H9 (cell line): ENCODE measurements around the gene VAV3. TPM values are rescaled to one million over a fixed set of nuclear protein-coding genes. Genes with fewer than 3 reads are reported as not detected.

Experiments used
- DNase-seq: peaks from one replicate; pipeline ENCODE4 v3.0.0-alpha.2; 2017
- H2AFZ ChIP-seq: one replicate; pipeline ENCODE4 v1.6.1; 2013; ENCODE audit warnings: mild to moderate bottlenecking, low read length, control low read depth, moderate library complexity
- H2AK5ac ChIP-seq: 2 replicates; pipeline ENCODE4 v1.6.1; 2013; ENCODE audit warnings: low read length, control low read depth, mixed read lengths; ENCODE audit not compliant: insufficient read length
- H2BK120ac ChIP-seq: one replicate; pipeline ENCODE4 v1.6.1; 2013; ENCODE audit warnings: low read depth, mild to moderate bottlenecking, low read length, control low read depth, inconsistent platforms; ENCODE audit not compliant: poor library complexity, severe bottlenecking
- H2BK12ac ChIP-seq: 2 replicates; pipeline ENCODE4 v1.6.1; 2013; ENCODE audit warnings: low read length, control low read depth, mixed read lengths, low read depth; ENCODE audit not compliant: insufficient read length
- H2BK15ac ChIP-seq: 2 replicates; pipeline ENCODE4 v1.6.1; 2013; ENCODE audit warnings: low read depth, low read length, control low read depth
- H2BK20ac ChIP-seq: one replicate; pipeline ENCODE4 v1.6.1; 2013; ENCODE audit warnings: low read depth, mild to moderate bottlenecking, low read length, control low read depth, inconsistent platforms; ENCODE audit not compliant: poor library complexity, severe bottlenecking
- H2BK5ac ChIP-seq: 2 replicates; pipeline ENCODE4 v1.6.1; 2013; ENCODE audit warnings: low read length, control low read depth, mixed read lengths; ENCODE audit not compliant: insufficient read length
- H3K14ac ChIP-seq: 2 replicates; pipeline ENCODE4 v1.6.1; 2013; ENCODE audit warnings: low read length, control low read depth; ENCODE audit not compliant: insufficient read depth
- H3K18ac ChIP-seq: 2 replicates; pipeline ENCODE4 v1.6.1; 2013; ENCODE audit warnings: low read depth, mild to moderate bottlenecking, mixed read lengths, low read length, control low read depth; ENCODE audit not compliant: insufficient read length
- H3K23ac ChIP-seq: 2 replicates; pipeline ENCODE4 v1.6.1; 2013; ENCODE audit warnings: low read length, control low read depth, mixed read lengths, low read depth; ENCODE audit not compliant: insufficient read length
- H3K23me2 ChIP-seq: 2 replicates; pipeline ENCODE4 v1.6.1; 2013; ENCODE audit warnings: low read depth, mild to moderate bottlenecking, mixed read lengths, low read length, control low read depth; ENCODE audit not compliant: insufficient read length, poor library complexity, severe bottlenecking
- H3K27ac ChIP-seq: 2 replicates; pipeline ENCODE4 v1.5.1; 2013; ENCODE audit warnings: low read length, control low read depth, mixed read lengths, low read depth; ENCODE audit not compliant: insufficient read length
- H3K27me3 ChIP-seq: 2 replicates; pipeline ENCODE4 v1.6.1; 2013; ENCODE audit warnings: low read length, control low read depth, inconsistent platforms; ENCODE audit not compliant: insufficient read depth
- H3K4ac ChIP-seq: 2 replicates; pipeline ENCODE4 v1.6.1; 2013; ENCODE audit warnings: low read depth, mild to moderate bottlenecking, control low read depth, inconsistent platforms, low read length, moderate library complexity
- H3K4me1 ChIP-seq: 2 replicates; pipeline ENCODE4 v1.6.1; 2013; ENCODE audit warnings: low read length, control low read depth, inconsistent platforms; ENCODE audit not compliant: insufficient read depth
- H3K4me2 ChIP-seq: 2 replicates; pipeline ENCODE4 v1.6.1; 2013; ENCODE audit warnings: low read length, control low read depth, mixed read lengths; ENCODE audit not compliant: insufficient read length, insufficient read depth
- H3K56ac ChIP-seq: 2 replicates; pipeline ENCODE4 v1.6.1; 2013; ENCODE audit warnings: low read depth, mild to moderate bottlenecking, mixed read lengths, low read length, control low read depth; ENCODE audit not compliant: insufficient read length
- H3K79me1 ChIP-seq: 2 replicates; pipeline ENCODE4 v1.6.1; 2013; ENCODE audit warnings: low read depth, mild to moderate bottlenecking, moderate library complexity, low read length, control low read depth, inconsistent platforms; ENCODE audit not compliant: insufficient read depth, poor library complexity, severe bottlenecking
- H3K79me2 ChIP-seq: 2 replicates; pipeline ENCODE4 v1.6.1; 2013; ENCODE audit warnings: low read length, control low read depth, inconsistent platforms; ENCODE audit not compliant: insufficient read depth
- H3K9ac ChIP-seq: 2 replicates; pipeline ENCODE4 v1.6.1; 2013; ENCODE audit warnings: low read length, control low read depth, mixed read lengths; ENCODE audit not compliant: insufficient read length; ENCODE audit errors: extremely low read depth
- H3K9me3 ChIP-seq: one replicate; pipeline ENCODE4 v1.6.1; 2013; ENCODE audit warnings: low read depth, low read length, inconsistent platforms; ENCODE audit not compliant: control insufficient read depth
- H3T11ph ChIP-seq: one replicate; pipeline ENCODE4 v1.6.1; 2013; ENCODE audit warnings: mild to moderate bottlenecking, low read length, control low read depth, inconsistent platforms
- H4K20me1 ChIP-seq: one replicate; pipeline ENCODE4 v1.6.1; 2013; ENCODE audit not compliant: control insufficient read depth, insufficient read length, insufficient read depth
- H4K5ac ChIP-seq: 2 replicates; pipeline ENCODE4 v1.6.1; 2013; ENCODE audit warnings: low read depth, mild to moderate bottlenecking, mixed read lengths, low read length, control low read depth; ENCODE audit not compliant: insufficient read length
- H4K8ac ChIP-seq: replicated peaks from 2 replicates; pipeline ENCODE4 v1.6.1; 2013; ENCODE audit warnings: low read length, control low read depth, mixed read lengths, low read depth; ENCODE audit not compliant: insufficient read length
- H4K91ac ChIP-seq: 2 replicates; pipeline ENCODE4 v1.6.1; 2013; ENCODE audit warnings: low read depth, mild to moderate bottlenecking, moderate library complexity, mixed read lengths, low read length, control low read depth; ENCODE audit not compliant: insufficient read length
- H3K27ac Mint-ChIP-seq, 3 experiments: 2 replicates in 2 of 3; 3 replicates in 1 of 3; pipeline ENCODE4 v1.8.0; 2020 to 2021; ENCODE audit warnings: mixed read lengths in 3 of 3, mild to moderate bottlenecking in 1 of 3, moderate library complexity in 1 of 3
- H3K27me3 Mint-ChIP-seq: 2 replicates; pipeline ENCODE4 v1.8.0; 2021; ENCODE audit warnings: low read depth, mild to moderate bottlenecking, moderate library complexity, mixed read lengths
- H3K36me3 Mint-ChIP-seq, 3 experiments: 2 replicates in 2 of 3; 3 replicates in 1 of 3; pipeline ENCODE4 v1.8.0; 2020 to 2021; ENCODE audit warnings: low read depth in 3 of 3, mixed read lengths in 3 of 3; ENCODE audit not compliant: insufficient read depth in 1 of 3
- H3K4me1 Mint-ChIP-seq, 2 experiments: 2 replicates each; pipeline ENCODE4 v1.8.0; 2020; ENCODE audit warnings: mixed read lengths in 2 of 2
- H3K4me3 Mint-ChIP-seq, 2 experiments: 2 replicates in 1 of 2; 3 replicates in 1 of 2; pipeline ENCODE4 v1.8.0; 2020 to 2021; ENCODE audit warnings: mild to moderate bottlenecking in 2 of 2, mixed read lengths in 2 of 2, moderate library complexity in 1 of 2
- H3K9me3 Mint-ChIP-seq, 2 experiments: 2 replicates in 1 of 2; 3 replicates in 1 of 2; pipeline ENCODE4 v1.8.0; 2020; ENCODE audit warnings: mild to moderate bottlenecking in 2 of 2, mixed read lengths in 2 of 2, moderate library complexity in 1 of 2
- WGBS: extraction: QIAGEN DNeasy Blood & Tissue Kit; methylation state at CpG from one replicate; pipeline ENCODE4 v1.1.7; 2013; ENCODE audit warnings: missing lambda C conversion rate, low lambda C conversion rate, mixed read lengths; ENCODE audit not compliant: insufficient read length; ENCODE audit errors: extremely low coverage; 5-methylcytosine and 5-hydroxymethylcytosine counted together
- total RNA-seq: library from RNA; stranded (reverse); gene quantifications from 2 replicates; pipeline ENCODE4 v1.2.1, GENCODE V29; 2021
- TF ChIP-seq, protein P1 (sequence below): fragments of 200-600 bp; sonication (generic); conservative IDR thresholded peaks from 3 replicates; pipeline ENCODE4 v1.8.0; 2021; ENCODE audit warnings: antibody characterized with exemption, mild to moderate bottlenecking

Gene VAV3
- total RNA-seq, 1 experiment from 2014 or later = 5.1 TPM

DNA sequence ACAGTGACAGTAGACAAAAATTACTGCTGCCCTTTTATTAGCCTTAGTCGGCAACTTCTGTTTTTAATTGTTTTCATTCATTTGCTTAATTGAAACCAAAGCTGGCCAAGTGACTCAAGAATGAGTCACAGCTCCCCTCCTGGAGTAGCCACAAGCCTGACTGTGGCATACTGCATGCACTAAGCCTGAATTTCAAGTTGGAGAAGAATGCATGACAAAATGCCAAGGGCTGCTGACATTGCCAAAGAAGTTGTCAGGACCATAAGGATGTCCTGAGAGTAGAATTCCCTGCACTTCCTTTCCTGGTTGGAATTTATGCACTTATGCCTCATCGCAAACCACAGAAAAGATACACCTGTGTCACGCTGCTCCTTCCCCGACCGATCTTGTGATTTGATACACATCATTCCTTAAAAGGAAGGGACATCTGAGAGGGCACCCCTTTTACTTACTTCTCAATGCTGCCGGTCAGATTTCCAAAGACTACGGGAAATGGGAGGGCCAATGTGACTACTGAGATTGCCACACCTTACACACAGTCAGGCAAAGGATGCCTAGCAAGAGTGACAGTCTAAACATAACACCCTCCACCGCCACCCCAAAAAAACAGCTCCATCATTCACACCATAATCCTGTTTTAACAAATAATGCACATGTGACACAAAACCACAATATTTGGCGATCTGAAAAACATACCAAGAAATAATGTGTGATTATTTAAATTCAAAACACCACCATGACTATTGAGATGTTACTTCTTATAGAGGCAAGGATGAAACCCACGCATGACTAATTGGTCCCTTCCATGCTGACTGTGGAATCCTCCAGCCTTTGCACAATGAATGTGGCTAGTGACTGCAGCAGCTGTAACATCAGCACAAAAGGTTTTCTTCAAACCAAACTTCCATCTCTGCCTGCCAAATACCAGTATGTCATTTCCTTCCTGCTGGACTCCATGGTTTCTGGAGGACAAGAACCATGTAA, 28.2 kb downstream of the VAV3 start:
- H3K27me3 ChIP-seq = no peaks in the 10 kb centered on the region
- H2BK120ac ChIP-seq = no peak overlapping the region
- H2AFZ ChIP-seq = no peak overlapping the region
- no peak overlapping the region for H4K5ac ChIP-seq
- peak; percentile 78 for DNase-seq
- Mint-ChIP-seq H3K27ac (peak overlapping the region; percentile 10 to 52 (median 32); a peak in 5 of 7 replicates), H3K4me3 (peak overlapping the region in 1 of 2 experiments; percentile 3; a peak in 1 of 5 replicates), H3K36me3 (no peaks in the 10 kb centered on the region; a peak in 1 of 7 replicates), H3K27me3 (no peaks in the 10 kb centered on the region), H3K9me3 (no peaks in the 10 kb centered on the region), H3K4me1 (peaks cover 24 to 26% of the 10 kb centered on the region in 2 experiments)
- no peak overlapping the region for H3K23ac ChIP-seq
- H3K23me2 ChIP-seq = no peaks in the 10 kb centered on the region
- H3T11ph ChIP-seq = no peak overlapping the region
- no peaks in the 10 kb centered on the region for H3K9me3 ChIP-seq
- H3K4me1 ChIP-seq = peaks cover 10% of the 10 kb centered on the region; the same call in 1 of the 2 replicates
- TF ChIP-seq, protein P1, sequence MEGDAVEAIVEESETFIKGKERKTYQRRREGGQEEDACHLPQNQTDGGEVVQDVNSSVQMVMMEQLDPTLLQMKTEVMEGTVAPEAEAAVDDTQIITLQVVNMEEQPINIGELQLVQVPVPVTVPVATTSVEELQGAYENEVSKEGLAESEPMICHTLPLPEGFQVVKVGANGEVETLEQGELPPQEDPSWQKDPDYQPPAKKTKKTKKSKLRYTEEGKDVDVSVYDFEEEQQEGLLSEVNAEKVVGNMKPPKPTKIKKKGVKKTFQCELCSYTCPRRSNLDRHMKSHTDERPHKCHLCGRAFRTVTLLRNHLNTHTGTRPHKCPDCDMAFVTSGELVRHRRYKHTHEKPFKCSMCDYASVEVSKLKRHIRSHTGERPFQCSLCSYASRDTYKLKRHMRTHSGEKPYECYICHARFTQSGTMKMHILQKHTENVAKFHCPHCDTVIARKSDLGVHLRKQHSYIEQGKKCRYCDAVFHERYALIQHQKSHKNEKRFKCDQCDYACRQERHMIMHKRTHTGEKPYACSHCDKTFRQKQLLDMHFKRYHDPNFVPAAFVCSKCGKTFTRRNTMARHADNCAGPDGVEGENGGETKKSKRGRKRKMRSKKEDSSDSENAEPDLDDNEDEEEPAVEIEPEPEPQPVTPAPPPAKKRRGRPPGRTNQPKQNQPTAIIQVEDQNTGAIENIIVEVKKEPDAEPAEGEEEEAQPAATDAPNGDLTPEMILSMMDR = no peak
- 0 out of 2 replicates have a peak, but pooled peaks cover 2% of the 10 kb centered on the region for H3K79me2 ChIP-seq
- H3K56ac ChIP-seq = no peak overlapping the region
- H3K9ac ChIP-seq = no peak overlapping the region
- H4K91ac ChIP-seq = no peak overlapping the region
- H2BK20ac ChIP-seq = no peak overlapping the region
- H3K4ac ChIP-seq = no peak overlapping the region
- H4K20me1 ChIP-seq = no peaks in the 10 kb centered on the region
- no peak overlapping the region for H4K8ac ChIP-seq
- no peak overlapping the region for H3K18ac ChIP-seq
- H3K14ac ChIP-seq = no peak overlapping the region
- H2BK12ac ChIP-seq = no peak overlapping the region
- no peak overlapping the region for H2AK5ac ChIP-seq
- no peak overlapping the region for H2BK15ac ChIP-seq
- peak overlapping the region; percentile 65 for H3K4me2 ChIP-seq
- H2BK5ac ChIP-seq = no peak overlapping the region
- no CpG with 5 or more reads among the region's 10 CpGs for WGBS
- peak overlapping the region; percentile 16 for H3K27ac ChIP-seq
- no peaks in the 10 kb centered on the region for H3K79me1 ChIP-seq
